HL-60 (cell line): ENCODE measurements around the gene PRKAB2.

ENCODE experiments used
- CTCF ChIP-seq: IDR thresholded peaks from one replicate; pipeline ENCODE4 v1.5.1; 2011; ENCODE audit warnings: low read length, control low read depth, inconsistent platforms; ENCODE audit not compliant: insufficient read depth
- GABPA ChIP-seq: IDR thresholded peaks from 2 replicates; pipeline ENCODE4 v1.6.1; 2012; ENCODE audit warnings: low read depth
- REST ChIP-seq: IDR thresholded peaks from 2 replicates; pipeline ENCODE4 v1.6.1; 2012; ENCODE audit warnings: low read depth; ENCODE audit not compliant: insufficient replicate concordance

GRCh38 chr1:147217141-147217540 is 44.9 kb upstream of the PRKAB2 start:
- TF ChIP-seq CTCF (no peak), REST (no peak), GABPA (no peak)
